Activated effector memory CD4-positive, alpha-beta T cell treated with Interleukin-2 at 50 U/mL for 16 hours (primary cell): ENCODE results near the gene CRIP1.

ENCODE experiments used
- DNase-seq: peaks from one replicate; pipeline ENCODE4 v3.0.0-alpha.2; 2020

Gene CRIP1

DNA sequence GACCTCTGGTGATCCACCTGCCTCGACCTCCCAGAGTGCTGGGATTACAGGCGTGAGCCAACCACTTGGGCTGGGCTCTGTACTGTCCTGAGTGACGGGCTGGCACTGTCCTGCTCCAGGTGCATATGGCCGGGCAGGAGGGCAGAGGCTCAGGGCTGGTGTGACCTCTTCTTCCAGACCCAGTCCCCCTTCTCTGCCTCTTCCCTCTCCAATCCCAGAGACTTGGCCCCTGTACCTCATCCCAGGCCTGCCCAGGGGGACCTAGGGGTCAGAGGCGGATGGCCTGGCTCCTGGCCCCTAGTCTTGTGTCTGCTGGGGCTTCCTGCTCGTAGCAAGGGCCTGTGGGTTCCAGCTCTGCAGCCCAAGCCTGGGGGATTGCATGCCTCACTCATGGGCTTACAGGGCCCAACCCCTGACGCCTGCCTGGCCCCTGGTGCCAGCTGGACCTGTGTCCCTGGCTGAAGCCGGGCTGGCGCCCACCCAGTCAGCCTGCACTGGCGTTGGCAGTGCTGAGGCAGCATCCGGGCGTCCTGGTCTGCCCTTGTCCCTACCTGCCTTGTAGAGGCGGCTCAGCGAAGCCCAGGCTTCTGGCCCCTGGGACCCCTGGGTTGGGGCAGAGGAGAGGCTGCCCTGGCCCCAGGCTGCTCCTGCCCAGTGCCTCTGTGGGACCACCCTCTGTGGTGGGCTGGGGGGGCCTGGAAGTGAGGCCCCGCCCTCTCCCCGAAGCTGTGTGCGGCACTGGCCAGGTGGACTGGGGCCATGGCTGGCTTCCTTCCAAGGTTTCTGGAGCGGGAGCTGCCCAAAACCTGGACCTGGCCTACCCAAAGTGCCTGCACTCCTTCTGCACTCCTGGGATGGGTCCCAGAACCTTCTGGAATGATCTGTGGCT lies 8.7 kb downstream of the CRIP1 start:
- no peak for DNase-seq

DNA sequence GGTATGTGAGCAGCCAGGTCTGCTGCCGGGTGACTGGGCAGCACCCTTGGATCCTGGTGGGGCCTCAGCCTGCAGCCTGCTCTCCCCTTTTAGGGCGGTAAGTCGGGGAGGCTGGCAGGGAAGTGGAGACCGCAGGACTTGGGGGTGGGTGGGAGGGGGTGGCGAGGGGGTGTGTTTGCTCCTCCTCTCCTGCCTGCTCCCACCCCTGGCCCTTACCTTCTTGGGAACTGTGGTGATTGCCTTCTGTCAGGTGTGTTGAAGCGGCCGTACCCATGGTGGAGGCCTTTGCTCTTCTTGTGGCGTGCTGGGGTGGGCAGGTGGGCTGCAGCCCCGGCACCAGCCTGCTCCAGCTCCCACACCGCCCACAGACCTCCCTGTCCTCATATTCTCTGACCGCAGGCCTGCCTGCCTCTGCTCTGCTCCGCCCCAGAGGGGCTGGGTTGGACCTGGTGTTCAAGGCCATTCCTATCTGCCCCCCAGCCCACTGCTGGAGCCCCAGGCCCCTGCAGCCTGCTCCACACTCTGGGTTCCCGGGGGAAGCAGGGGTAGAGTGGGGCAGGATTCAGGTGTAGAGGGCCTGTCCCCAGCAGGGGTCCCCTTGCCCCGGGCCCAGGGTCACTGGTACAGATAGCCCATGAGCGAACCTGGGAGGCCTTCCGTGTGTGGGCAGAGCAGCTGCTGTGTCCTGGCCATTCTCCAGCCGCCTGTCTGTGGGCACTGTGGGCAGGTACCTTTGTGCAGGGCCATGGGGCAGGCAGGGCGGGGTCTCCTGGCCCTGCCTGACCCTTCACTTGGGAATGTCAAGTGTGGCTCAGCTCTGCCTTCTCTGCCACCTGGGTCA lies 9.5 kb downstream of the CRIP1 start:
- no peak for DNase-seq

GRCh38 chr14:105496831-105497591 lies 10.3 kb downstream of the CRIP1 start:
- DNase-seq: no peak

DNA sequence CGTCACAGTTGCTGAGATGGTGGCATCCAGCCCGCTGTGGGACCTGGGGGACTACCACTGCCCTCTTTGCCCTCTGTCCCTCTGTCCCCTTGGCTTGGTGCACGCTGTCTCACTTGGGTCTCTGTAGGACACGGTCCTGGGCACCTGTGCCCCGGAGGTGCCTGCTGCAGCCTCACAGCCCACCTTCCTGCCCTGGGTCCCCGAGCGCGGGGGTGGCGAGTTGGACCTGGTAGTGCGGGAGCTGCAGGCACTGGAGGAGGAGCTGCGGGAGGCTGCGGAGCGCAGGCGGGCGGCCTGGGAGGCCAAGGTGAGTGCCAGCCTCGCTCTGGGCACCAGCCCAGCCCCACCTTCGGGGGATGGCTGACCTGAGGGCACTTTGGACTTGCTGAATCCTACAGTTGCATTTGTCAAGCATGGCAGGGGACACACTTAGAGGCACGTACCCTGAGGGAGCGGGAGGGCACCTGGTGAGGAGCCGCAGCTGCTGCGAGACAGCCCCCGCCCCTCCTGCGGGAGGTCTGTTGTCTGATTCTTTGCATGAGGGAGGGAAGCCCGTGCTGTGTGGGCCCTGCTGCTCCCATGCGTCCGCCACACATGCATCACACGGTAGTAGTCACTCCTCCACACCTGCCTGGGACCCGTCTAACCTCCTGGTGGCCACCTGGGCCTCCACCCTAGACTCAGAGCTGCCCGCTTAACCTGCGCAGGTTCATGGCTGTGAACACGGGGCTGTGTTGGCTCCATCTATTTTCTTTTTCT lies 11.2 kb downstream of the CRIP1 start:
- no peak for DNase-seq

DNA sequence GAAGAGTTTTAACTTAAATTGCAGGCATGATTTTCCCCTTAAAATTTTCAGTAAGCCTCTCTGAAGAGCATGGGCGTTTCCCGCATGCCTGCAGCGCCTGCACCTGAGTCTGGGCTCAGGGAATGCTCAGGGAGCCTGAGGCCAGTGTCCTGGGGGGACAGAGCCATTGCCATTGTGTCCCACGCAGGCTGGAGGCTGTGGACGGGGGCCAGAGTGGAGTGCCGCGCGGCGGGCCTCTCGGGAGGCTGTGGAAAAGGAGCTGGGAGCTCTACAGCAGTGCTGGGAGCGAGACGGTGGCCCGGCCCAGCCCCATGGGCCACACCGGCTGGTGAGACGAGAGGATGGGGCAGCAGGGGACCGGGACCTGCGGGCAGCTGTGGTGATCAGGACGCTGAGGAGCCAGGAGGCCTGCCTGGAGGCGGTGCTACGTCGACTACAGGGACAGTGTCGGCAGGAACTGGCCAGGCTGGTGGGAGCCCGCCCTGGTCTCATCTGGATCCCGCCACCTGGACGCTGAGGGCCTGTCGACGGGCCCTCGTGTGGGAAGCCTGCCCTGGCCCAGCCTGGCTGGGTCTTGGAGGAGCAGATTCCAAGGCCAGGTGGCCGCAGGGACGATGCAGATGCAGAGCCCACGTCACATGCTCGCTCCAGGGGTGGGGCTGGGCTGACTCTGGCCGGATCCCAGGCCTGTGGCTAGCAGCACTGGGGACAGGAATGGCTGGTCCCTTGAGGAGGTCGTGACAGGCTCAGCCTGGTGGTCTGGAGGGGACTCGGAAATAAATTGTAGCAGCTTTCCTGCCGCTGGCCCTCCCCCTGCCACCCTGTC lies 12.0 kb downstream of the CRIP1 start:
- no peak for DNase-seq

DNA sequence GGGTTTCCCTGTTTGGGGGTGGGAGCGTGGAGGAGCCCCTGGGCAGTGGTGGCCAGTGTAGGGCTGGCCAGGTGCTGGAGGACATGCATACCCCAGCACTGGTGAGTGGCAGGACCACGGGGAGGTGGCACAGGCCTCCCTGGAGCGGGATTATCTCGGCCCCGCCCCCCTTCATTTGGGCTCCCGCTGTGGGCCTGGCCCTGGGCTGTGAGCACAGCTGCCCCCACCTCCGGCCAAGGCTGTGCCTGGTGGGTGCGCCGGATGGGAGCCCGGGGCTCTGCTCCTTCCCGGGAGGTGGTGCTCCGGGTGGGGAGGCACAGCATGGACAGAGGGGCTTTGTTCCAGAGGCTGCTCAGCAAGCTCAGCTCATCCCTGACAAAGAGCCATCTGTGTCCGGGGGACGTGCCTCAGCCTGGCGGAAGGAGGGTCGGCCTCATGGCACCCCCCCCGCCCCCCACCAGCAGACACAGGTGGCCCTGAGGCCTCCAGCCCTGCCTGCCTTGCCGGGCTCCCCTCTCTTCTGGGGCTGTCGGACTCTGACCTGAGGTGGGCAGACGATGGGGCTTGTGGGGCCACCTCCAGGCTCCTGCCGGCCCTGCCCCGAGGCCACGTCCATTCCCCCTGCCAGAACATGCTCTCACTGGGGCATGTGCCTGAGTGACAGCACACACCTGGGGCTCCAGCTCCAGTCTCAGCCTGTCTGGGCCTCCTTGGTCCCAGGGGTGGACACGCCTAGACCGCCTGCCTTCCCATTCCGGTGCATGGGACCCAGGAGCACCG lies 12.8 kb downstream of the CRIP1 start:
- no peak for DNase-seq

DNA sequence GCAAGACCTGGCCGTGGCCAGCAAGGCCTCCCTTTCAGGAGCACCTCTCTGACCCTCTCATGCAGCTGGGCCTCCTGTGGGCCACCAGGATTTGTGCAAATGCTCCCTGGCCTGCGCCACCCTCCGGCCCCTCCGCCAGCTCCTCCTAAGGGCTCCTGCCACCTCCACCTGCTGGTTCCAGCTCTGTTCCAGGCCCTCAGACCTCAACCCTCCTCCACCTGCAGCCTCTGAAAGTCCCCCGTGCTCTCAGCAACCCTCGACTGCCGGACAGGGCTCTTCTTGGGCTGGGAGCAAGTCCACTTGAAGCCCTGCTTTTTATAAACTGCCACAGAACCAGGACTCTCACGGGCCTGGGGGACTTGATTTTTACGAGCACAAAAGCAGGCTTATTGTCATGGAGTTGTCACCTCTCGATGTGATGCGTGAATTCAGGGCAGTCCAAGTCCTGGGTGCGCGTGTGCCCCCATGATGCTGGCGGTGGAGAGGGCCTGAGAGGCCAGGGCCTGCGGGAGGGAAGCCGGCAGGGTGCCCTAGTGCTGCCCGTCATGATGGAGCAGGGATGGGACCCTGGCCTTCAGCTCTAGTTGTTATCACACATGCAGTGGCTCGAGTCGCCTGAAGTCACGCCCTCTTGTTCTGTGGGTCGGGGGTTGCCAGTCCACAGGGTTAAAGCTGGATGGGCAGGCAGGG lies 13.5 kb downstream of the CRIP1 start:
- DNase-seq: no peak

DNA sequence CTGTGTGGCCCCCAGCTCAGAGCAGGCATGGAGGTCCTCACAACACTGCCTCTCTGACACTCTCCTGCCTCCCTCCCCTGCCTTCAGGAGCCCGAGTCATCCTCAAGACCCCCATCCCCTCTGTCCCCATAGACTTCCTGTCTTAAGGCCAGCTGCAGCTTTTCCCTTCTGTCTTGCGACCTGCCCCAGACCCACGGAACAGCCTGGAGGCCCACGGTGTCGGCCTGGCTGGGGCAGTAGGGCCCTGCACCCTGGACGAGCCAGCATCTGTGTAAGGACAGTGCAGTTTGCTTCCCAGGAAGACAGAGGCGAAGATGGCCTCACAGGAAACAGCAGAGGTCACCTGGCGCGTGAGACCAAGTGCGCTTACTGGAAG lies 14.0 kb downstream of the CRIP1 start:
- DNase-seq: no peak

DNA sequence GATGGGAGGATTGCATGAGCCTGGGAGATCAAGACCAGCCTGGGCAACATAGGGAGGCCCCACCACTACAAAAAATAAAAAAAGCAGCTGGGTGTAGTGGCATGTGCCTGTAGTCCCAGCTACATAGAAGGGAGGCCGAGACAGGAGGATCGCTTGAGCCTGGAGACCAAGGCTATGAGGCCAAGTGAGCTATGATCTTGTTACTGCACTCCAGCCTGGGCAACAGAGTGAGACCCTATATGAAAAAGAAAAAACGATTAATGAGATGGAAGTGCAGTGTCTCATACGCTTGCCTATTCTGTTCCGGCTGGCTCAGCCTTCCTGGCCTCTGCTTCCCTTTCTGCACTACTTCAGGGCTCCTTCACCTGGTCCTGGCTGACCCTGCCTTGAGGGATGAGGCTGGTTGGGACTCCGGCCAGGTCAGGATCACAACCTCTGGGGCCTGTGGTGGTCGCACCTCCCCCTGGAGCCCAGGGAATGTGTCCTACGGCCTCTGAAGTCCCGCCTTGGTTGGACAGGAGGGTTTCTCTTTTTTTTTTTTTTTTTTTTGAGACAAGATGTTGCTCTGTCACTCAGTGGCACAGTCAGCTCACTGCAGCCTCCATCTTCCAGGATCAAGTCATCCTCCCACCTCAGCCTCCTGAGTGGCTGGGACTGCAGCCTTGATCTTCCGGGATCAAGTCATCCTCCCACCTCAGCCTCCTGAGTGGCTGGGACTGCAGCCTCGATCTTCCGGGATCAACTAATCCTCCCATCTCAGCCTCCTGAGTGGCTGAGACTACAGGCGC lies 15.0 kb downstream of the CRIP1 start:
- DNase-seq: no peak

GRCh38 chr14:105502446-105503295 lies 16.0 kb downstream of the CRIP1 start:
- no peak for DNase-seq

DNA sequence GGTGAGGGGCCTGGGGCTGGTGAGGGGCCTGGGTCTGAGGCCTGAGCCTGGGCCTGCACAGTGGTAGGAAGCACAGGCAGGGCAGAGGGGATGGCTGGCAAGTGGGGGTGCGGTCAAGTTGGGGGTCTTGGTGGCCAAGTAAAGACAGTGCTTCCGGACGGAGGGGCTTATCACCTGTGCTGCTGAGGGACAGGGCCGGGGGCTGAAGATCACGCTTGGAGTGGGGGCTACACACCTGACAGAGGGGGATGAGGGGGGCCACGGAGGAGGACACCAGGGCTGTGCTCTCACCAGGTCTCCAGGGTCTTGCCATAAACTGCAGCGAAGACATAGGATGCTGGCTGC lies 16.6 kb downstream of the CRIP1 start:
- no peak for DNase-seq

DNA sequence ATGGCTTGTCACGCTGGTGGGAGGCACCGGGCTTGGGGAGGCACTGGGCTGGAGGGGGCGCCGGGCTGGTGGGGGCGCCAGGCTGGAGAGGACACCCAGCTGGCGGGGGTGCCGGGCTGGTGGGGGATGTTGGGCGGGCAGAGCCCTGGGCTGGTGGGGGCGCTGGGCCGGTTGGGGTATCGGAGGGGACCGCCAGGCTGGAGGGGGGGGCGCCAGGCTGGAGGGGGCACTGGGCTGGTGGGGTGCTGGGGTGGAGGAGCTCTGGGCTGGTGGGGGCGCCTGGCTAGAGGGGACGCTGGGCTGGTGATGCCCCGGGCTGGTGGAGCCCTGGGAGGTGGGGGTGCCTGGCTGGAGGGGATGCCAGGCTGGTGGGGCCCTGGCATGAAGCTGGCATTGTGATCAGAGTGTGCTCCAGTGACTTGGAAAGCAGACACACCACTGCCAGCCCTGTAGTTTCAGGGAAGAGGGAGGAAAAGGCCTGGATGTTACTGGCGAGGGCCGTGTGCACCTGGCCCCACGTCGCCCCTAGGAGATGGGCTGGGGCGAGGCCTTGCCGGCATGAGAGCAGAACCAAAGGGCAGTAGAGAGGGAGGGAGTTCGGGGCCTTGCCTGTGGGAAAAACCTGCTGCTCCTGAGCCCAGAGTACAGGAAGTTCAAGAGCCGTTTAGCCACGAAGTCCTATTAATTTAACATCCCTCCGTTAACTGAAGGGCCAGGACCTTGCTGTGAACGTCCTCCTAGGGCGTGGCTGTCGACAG lies 17.4 kb downstream of the CRIP1 start:
- DNase-seq: no peak

DNA sequence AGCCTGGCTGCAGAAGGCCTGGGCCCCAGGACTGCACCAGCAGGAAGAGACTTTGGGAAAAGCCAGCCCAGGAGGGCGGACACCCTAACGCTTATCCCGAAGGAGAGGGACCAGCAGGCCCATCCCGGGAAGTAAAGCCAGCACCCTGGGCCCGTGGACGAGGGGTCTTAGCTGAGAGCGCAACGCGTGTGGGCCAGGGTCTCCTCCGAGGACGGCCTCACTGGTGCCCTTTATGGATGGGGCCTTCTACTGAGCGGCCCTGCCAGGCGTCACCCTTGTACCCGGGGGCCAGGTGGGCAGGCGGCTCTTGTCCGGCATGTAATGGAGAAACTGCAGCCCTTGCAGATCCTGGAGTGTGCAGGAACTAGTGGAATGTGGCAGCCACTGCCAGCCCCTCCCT lies 18.4 kb downstream of the CRIP1 start:
- no peak for DNase-seq

- DNase-seq: no peak
Measured at GRCh38 chr14:105507247-105507646, 20.6 kb downstream of the CRIP1 start.

DNA sequence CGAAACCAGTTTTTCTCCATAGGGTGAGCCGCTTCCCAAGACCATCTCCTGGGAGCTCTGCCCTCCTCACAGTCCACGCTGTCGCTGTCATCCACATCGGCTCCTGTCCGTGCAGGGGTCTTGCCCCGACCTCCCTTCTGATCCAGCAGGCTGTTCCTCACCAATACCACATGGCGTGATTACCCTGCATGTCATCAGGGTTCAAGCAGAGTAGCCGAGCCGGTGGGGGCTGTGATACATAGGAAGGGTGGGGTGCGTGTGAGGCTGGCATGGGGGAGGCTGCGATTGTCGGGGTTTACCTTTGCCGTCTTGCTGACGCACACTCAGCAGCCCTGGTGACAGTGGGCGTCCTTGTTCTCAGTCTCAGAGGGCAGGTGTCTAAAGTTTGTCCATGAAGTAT lies 21.4 kb downstream of the CRIP1 start:
- no peak for DNase-seq

GRCh38 chr14:105508601-105509000 lies 21.9 kb downstream of the CRIP1 start:
- DNase-seq: no peak

DNA sequence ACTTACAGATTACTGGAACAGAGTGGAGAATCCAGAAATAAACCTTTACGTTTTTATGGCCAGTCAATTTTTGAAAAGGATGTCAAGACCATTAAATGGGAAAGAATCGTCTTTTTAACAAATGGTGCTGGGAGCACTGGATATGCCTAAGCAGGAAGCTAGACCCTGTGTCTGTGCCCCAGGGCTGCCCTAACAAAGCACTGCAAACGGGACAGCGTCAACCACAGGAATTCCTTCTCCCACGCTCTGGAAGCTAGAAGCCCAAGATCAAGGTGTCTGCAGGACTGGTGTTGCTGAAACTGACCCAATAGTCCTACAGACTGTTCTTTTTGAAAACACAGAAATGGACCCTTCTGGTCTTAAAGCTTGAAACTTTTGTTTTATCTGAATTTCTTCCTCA lies 30.4 kb downstream of the CRIP1 start:
- DNase-seq: no peak
